ENCODE data around the gene TRIM25.
A peak's percentile ranks its signal among the peaks of the same experiment; 100 is the strongest.

The TRIM25 gene, protein sequence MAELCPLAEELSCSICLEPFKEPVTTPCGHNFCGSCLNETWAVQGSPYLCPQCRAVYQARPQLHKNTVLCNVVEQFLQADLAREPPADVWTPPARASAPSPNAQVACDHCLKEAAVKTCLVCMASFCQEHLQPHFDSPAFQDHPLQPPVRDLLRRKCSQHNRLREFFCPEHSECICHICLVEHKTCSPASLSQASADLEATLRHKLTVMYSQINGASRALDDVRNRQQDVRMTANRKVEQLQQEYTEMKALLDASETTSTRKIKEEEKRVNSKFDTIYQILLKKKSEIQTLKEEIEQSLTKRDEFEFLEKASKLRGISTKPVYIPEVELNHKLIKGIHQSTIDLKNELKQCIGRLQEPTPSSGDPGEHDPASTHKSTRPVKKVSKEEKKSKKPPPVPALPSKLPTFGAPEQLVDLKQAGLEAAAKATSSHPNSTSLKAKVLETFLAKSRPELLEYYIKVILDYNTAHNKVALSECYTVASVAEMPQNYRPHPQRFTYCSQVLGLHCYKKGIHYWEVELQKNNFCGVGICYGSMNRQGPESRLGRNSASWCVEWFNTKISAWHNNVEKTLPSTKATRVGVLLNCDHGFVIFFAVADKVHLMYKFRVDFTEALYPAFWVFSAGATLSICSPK

GRCh38 chr17:56913867-56914580, at the start of gene TRIM25:
TSS of gene TRIM25 (minus strand) at chr17:56914049. CDS start at chr17:56913988, 61 bp downstream.
- H3K9me3 ChIP-seq (ENCODE audit: insufficient read depth, low read length, severe bottlenecking) = no peaks in the 10 kb centered on the region
- H3K27me3 ChIP-seq (ENCODE audit: insufficient read depth, low read length, poor library complexity) = no peaks in the 10 kb centered on the region
- H3K4me3 ChIP-seq (ENCODE audit: low read depth in 1 of 2, low read length in 2 of 2) = peak within 1 kb of the TSS; percentile 58 to 99
- peak within 1 kb of the TSS; percentile 96 for H3K9ac ChIP-seq (ENCODE audit: low read depth, low read length)
- TF ChIP-seq CTCF (IDR thresholded peaks at IDR 0.05; ENCODE audit: borderline replicate concordance, extremely low read depth, low read length, poor library complexity, severe bottlenecking) (peak; percentile 22), EZH2 (IDR thresholded peaks at IDR 0.05; ENCODE audit: borderline replicate concordance, low read depth, low read length, severe bottlenecking) (no peak)
- peaks cover 8% of the 10 kb centered on the region; the same call in 1 of the 2 replicates for H4K20me1 ChIP-seq (ENCODE audit: insufficient read depth, low read length)
- H3K36me3 ChIP-seq (ENCODE audit: insufficient read depth, low read length) = peaks cover 15% of the 10 kb centered on the region
- peak within 1 kb of the TSS; percentile 99 for H2AFZ ChIP-seq (ENCODE audit: low read depth, low read length)
- H3K79me2 ChIP-seq (ENCODE audit: insufficient read depth, low read length) = peaks cover 53% of the 10 kb centered on the region
- peaks cover 50% of the 10 kb centered on the region for H3K4me1 ChIP-seq (ENCODE audit: insufficient read depth, low read length)
- peak within 1 kb of the TSS; percentile 97 for H3K4me2 ChIP-seq (ENCODE audit: insufficient read depth, low read length)
- ATAC-seq (ENCODE audit: insufficient read depth, low read depth) (peak; percentile 92), DNase-seq (peak; percentile 94)
- peak within 1 kb of the TSS; percentile 97 for H3K27ac ChIP-seq (ENCODE audit: low read length)

DNA sequence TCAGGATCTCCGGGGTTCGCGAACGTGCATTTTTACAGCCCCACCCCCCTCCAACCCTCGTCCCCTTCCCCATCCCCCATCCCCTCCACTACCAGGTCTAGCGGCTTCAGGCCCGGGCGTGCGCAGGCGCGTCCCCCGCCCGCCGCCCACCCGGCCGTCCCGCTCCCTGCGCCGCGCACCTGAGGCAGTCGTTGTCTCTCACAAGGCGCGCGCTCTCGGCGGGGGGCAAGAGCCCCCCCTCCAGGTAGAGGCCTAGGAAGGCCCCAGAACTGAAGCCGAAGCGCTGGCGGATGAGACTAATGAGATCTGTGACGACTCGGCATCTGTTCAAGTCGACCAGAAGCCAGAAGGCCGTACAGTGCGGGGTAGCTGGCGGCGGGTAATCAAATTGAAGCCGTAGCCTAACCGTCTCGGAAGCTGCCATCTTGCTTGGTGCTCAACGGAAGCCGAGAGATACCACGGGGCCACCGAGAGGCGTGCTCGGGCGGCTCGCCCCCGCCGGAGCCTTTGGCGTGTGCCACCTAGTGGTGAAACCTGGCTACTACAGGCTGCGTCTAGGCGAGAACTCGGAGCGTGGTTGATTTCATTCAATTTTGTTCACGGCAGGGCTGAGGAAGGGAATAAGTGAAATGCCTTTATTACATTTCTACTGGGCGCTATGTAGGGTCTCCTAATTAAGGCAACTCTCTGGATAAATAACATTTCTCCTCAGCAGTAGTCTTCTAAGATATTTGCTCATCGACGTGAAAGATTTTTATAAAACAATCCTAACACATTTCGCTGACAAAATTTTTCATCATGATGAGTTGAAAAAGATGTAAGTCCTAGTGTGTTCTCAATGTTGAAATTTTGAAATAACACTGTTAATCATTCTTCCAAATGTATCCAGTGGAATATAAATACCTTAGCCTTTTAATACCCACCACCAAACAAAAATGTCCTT, 47.0 kb upstream of the TRIM25 start, which contains the start of gene COIL:
Gene COIL (minus strand): TSS at position 455 of the 943 bp plus-strand sequence. CDS start 31 bp downstream, at position 424.
- Histone ChIP-seq H3K27ac (ENCODE audit: low read length) (peak within 1 kb of the TSS; percentile 100), H3K27me3 (ENCODE audit: insufficient read depth, low read length, poor library complexity) (no peaks in the 10 kb centered on the region), H3K36me3 (ENCODE audit: insufficient read depth, low read length) (peaks cover 17% of the 10 kb centered on the region; the same call in 1 of the 2 replicates), H3K4me1 (ENCODE audit: insufficient read depth, low read length) (peaks cover 44% of the 10 kb centered on the region), H3K79me2 (ENCODE audit: insufficient read depth, low read length) (peaks cover 48% of the 10 kb centered on the region), H2AFZ (ENCODE audit: low read depth, low read length) (peak within 1 kb of the TSS; percentile 96), H3K9me3 (ENCODE audit: insufficient read depth, low read length, severe bottlenecking) (no peaks in the 10 kb centered on the region), H4K20me1 (ENCODE audit: insufficient read depth, low read length) (peaks cover 8% of the 10 kb centered on the region), H3K4me3 (ENCODE audit: low read depth in 1 of 2, low read length in 2 of 2) (peak within 1 kb of the TSS; percentile 90), H3K9ac (ENCODE audit: low read depth, low read length) (peak within 1 kb of the TSS; percentile 98), H3K4me2 (ENCODE audit: insufficient read depth, low read length) (peak within 1 kb of the TSS; percentile 64)
- peak; percentile 96 for ATAC-seq (ENCODE audit: insufficient read depth, low read depth)
- DNase-seq = peak; percentile 94
- no peak for TF ChIP-seq EZH2 (IDR thresholded peaks at IDR 0.05; ENCODE audit: borderline replicate concordance, low read depth, low read length, severe bottlenecking)
- TF ChIP-seq CTCF (IDR thresholded peaks at IDR 0.05; ENCODE audit: borderline replicate concordance, extremely low read depth, low read length, poor library complexity, severe bottlenecking) = peak; percentile 99

DNA sequence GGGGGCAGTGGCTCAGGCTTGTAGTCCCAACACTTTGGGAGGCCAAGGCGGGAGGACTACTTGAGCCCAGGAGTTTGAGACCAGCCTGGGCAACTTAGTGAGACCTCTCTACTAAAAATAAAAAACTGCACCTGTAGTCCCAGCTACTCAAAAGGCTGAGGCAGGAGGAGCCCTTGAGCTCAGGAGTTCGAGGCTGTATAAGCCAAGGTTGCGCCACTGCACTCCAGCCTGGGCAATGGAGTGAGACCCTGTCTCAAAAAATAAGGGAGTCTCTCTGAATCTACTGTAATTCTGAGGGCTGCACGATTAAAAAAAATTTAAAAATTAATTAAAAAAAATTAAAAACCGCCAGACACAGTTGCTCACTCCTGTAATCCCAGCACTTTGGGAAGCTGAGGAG, 43.1 kb upstream of the TRIM25 start:
- Histone ChIP-seq H3K79me2 (ENCODE audit: insufficient read depth, low read length) (peaks cover 84% of the 10 kb centered on the region), H4K20me1 (ENCODE audit: insufficient read depth, low read length) (peaks cover 24% of the 10 kb centered on the region), H2AFZ (ENCODE audit: low read depth, low read length) (no peak overlapping the region), H3K4me2 (ENCODE audit: insufficient read depth, low read length) (no peak overlapping the region), H3K9ac (ENCODE audit: low read depth, low read length) (no peak overlapping the region), H3K27ac (ENCODE audit: low read length) (no peak overlapping the region), H3K36me3 (ENCODE audit: insufficient read depth, low read length) (peaks cover 38% of the 10 kb centered on the region), H3K4me1 (ENCODE audit: insufficient read depth, low read length) (peaks cover 42% of the 10 kb centered on the region), H3K4me3 (ENCODE audit: low read depth in 1 of 2, low read length in 2 of 2) (no peak overlapping the region), H3K9me3 (ENCODE audit: insufficient read depth, low read length, severe bottlenecking) (no peaks in the 10 kb centered on the region), H3K27me3 (ENCODE audit: insufficient read depth, low read length, poor library complexity) (no peaks in the 10 kb centered on the region)
- ATAC-seq (ENCODE audit: insufficient read depth, low read depth) (no peak), DNase-seq (no peak)
- no peak for TF ChIP-seq EZH2 (IDR thresholded peaks at IDR 0.05; ENCODE audit: borderline replicate concordance, low read depth, low read length, severe bottlenecking)
- TF ChIP-seq CTCF (IDR thresholded peaks at IDR 0.05; ENCODE audit: borderline replicate concordance, extremely low read depth, low read length, poor library complexity, severe bottlenecking) = no peak

All from DND-41 (cell line).